ENCODE results near the gene SNRPB.
A peak's percentile ranks its signal among the peaks of the same experiment; 100 is the strongest.

Gene SNRPB

GRCh38 chr20:2473516-2473915, 2.9 kb upstream of the SNRPB start:
- DNase-seq, result no peak

GRCh38 chr20:2469991-2470422, 582 bp downstream of the SNRPB start:
- DNase-seq, result peak; percentile 36

GRCh38 chr20:2468581-2469407, 1.8 kb downstream of the SNRPB start:
- no peak for DNase-seq

- no peak for DNase-seq
Observed at GRCh38 chr20:2467412-2467811, 3.2 kb downstream of the SNRPB start.

- DNase-seq, result no peak
Observed at GRCh38 chr20:2465100-2465499, 5.5 kb downstream of the SNRPB start.

- DNase-seq, result no peak
Observed at GRCh38 chr20:2463616-2464365, 6.8 kb downstream of the SNRPB start.

GRCh38 chr20:2462484-2462883, 8.1 kb downstream of the SNRPB start:
- DNase-seq, result no peak

- DNase-seq, result no peak
Observed at GRCh38 chr20:2460752-2461424, 9.7 kb downstream of the SNRPB start.

- DNase-seq, result no peak
Observed at GRCh38 chr20:2459981-2460751, 10.4 kb downstream of the SNRPB start.

- no peak for DNase-seq
Observed at GRCh38 chr20:2458919-2459499, 11.6 kb downstream of the SNRPB start.

- no peak for DNase-seq
Observed at GRCh38 chr20:2455771-2456497, 14.7 kb downstream of the SNRPB start.

- no peak for DNase-seq
Observed at GRCh38 chr20:2453792-2454191, 16.8 kb downstream of the SNRPB start.

- peak; percentile 64 for DNase-seq
Observed at GRCh38 chr20:2451939-2452732, 18.5 kb downstream of the SNRPB start.

GRCh38 chr20:2451422-2451821, 19.2 kb downstream of the SNRPB start:
- no peak for DNase-seq

- DNase-seq, result no peak
Observed at GRCh38 chr20:2449386-2449785, 21.2 kb downstream of the SNRPB start.

- no peak for DNase-seq
Observed at GRCh38 chr20:2446845-2447244, 23.7 kb downstream of the SNRPB start.

GRCh38 chr20:2431185-2431584, 39.4 kb downstream of the SNRPB start:
- no peak for DNase-seq

- DNase-seq, result no peak
Observed at GRCh38 chr20:2430538-2430937, 40.1 kb downstream of the SNRPB start.

- DNase-seq, result no peak
Observed at GRCh38 chr20:2429051-2429450, 41.5 kb downstream of the SNRPB start.

GRCh38 chr20:2421247-2421646, 49.3 kb downstream of the SNRPB start:
- DNase-seq, result no peak

- no peak for DNase-seq
Observed at GRCh38 chr20:2420510-2420909, 50.1 kb downstream of the SNRPB start.
